VCaP (cell line): ENCODE measurements around the gene SEMA7A.

Source experiments
- H3K27ac ChIP-seq: fragments of 450-650 bp; 2 replicates; pipeline ENCODE4 v1.5.1; 2017
- CTCF ChIP-seq: fragments of 450-650 bp; conservative IDR thresholded peaks from 2 replicates; pipeline ENCODE4 v1.5.1; 2017; ENCODE audit warnings: mild to moderate bottlenecking, moderate library complexity

SEMA7A gene

GRCh38 chr15:74402873-74403587 lies 30.7 kb downstream of the SEMA7A start:
- no peak for TF ChIP-seq CTCF
- H3K27ac ChIP-seq, result no peak overlapping the region

- TF ChIP-seq CTCF, result no peak
- no peak overlapping the region for H3K27ac ChIP-seq
These were observed 31.4 kb downstream of the SEMA7A start for GRCh38 chr15:74402337-74402841.

- H3K27ac ChIP-seq, result no peak overlapping the region
- TF ChIP-seq CTCF, result no peak
These were observed 32.6 kb downstream of the SEMA7A start for GRCh38 chr15:74400915-74401757.

GRCh38 chr15:74400313-74400860 lies 33.4 kb downstream of the SEMA7A start:
- H3K27ac ChIP-seq, result no peak overlapping the region; the same call in 1 of the 2 replicates

GRCh38 chr15:74399511-74400312 lies 34.0 kb downstream of the SEMA7A start:
- H3K27ac ChIP-seq, result peak overlapping the region; percentile 14; the same call in 1 of the 2 replicates
- TF ChIP-seq CTCF, result no peak

More at GRCh38 chr15:74400313-74400860, 33.4 kb downstream of the SEMA7A start:
- no peak for TF ChIP-seq CTCF

GRCh38 chr15:74399100-74399499 lies 34.7 kb downstream of the SEMA7A start:
- no peak overlapping the region for H3K27ac ChIP-seq
- TF ChIP-seq CTCF, result no peak
